Stomach (tissue), 4 donors: Measurements from ENCODE around the gene CLVS2.

Experiments
- CTCF ChIP-seq, 7 experiments: fragments of 450-650 bp in 4 of 7; fragments of 200-600 bp in 3 of 7; sonication (generic) in 3 of 7; IDR thresholded peaks; one replicate each; pipeline ENCODE4 v1.5.1; 2016 to 2019; ENCODE audit warnings: antibody characterized with exemption in 7 of 7, control low read depth in 2 of 7, mild to moderate bottlenecking in 1 of 7
- EP300 ChIP-seq: sonication (generic); formaldehyde crosslinking; IDR thresholded peaks from one replicate; pipeline ENCODE4 v1.6.1; 2017; ENCODE audit warnings: antibody characterized with exemption
- POLR2A ChIP-seq, 4 donors: fragments of 450-650 bp; IDR thresholded peaks; one replicate each; pipeline ENCODE4 v1.6.1; 2016; ENCODE audit warnings: antibody characterized with exemption in 4 of 4, control low read depth in 2 of 4, mild to moderate bottlenecking in 1 of 4, moderate library complexity in 1 of 4
- POLR2AphosphoS5 ChIP-seq, 3 donors: sonication (generic); formaldehyde crosslinking; IDR thresholded peaks; one replicate each; pipeline ENCODE4 v1.6.1; 2016; ENCODE audit warnings: antibody characterized with exemption in 3 of 3

DNA sequence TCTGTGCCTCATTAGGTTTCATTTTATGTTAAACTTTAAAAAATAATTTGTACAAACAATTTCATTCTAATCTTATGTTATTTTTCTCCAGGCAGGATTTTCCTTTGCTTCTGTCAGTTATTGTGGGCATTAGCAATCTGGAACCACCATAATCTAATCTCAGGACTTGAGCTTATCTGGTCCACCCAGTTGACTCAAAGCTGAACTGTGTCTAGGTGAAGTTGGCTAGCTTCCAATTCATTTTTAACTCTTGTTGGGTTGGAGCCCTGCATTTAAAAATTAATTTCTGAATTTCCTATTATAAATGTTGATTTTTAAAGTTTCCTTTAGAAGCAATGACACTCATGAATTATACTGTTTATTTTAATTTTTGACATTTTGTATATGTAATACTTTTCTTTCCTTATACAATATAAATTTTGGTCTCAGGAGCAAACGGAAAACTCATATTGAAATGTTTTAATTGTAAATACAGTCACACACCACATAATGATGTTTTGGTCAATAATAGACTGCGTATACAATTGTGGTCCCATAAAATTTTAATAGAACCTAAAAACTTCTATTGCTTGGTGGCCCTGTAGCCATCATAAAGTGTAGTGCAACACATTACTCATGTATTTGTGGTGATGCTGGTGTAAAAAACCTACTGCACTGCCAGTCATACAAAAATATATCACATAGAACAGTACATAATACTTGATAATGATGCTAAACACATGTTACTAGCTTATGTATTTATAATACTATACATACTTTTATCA is 121.3 kb downstream of the CLVS2 start:
- TF ChIP-seq CTCF (IDR thresholded peaks at IDR 0.05) (no peak), POLR2A (IDR thresholded peaks at IDR 0.05) (no peak), POLR2AphosphoS5 (IDR thresholded peaks at IDR 0.05) (peak in 2 of 3 donors; percentile 26 to 28), EP300 (no peak)
